C4-2B (cell line): Measurements from ENCODE around the gene AQP6.

Experiments used
- CTCF ChIP-seq: fragments of 450-650 bp; conservative IDR thresholded peaks from 2 replicates; pipeline ENCODE4 v1.5.1; 2017; ENCODE audit warnings: mild to moderate bottlenecking
- ZFX ChIP-seq: fragments of 450-650 bp; IDR thresholded peaks from 2 replicates; pipeline ENCODE4 v1.6.1; 2017

- TF ChIP-seq CTCF: no peak
- TF ChIP-seq ZFX: no peak
Measured at GRCh38 chr12:49990273-49990672, 17.5 kb downstream of the AQP6 start.
